ENCODE measurements around the gene TTC7B. TPM values are rescaled to one million over a fixed set of nuclear protein-coding genes. Genes with fewer than 3 reads are reported as not detected.

TTC7B gene
- total RNA-seq, 1 experiment from 2014 or later: 70.6 TPM

GRCh38 chr14:90520326-90520725 lies 295.9 kb downstream of the TTC7B start:
- Histone ChIP-seq H3K27me3 (ENCODE audit: insufficient read depth, low read length) (no peaks in the 10 kb centered on the region), H3K9me2 (ENCODE audit: insufficient read depth) (no peaks in the 10 kb centered on the region), H4K20me1 (ENCODE audit: insufficient read depth) (no peaks in the 10 kb centered on the region), H3K9me3 (ENCODE audit: control insufficient read depth in 1 of 2, insufficient read depth in 1 of 2, low read depth in 1 of 2, low read length in 2 of 2) (no peaks in the 10 kb centered on the region), H3K4me2 (ENCODE audit: low read length) (no peak overlapping the region), H3K4me1 (ENCODE audit: control insufficient read depth in 1 of 2, insufficient read depth in 2 of 2, low read length in 2 of 2) (peaks cover 40 to 51% of the 10 kb centered on the region in 2 experiments), H3K27ac (ENCODE audit: low read depth, low read length) (no peak overlapping the region), H3K4me3 (replicated peaks in 1 of 2; ENCODE audit: low read depth in 1 of 2, low read length in 2 of 2) (no peak overlapping the region), H3K9ac (ENCODE audit: low read length) (no peak overlapping the region), H3K79me2 (ENCODE audit: insufficient read depth, low read length) (no peaks in the 10 kb centered on the region), H3K36me3 (ENCODE audit: control insufficient read depth in 1 of 2, insufficient read depth in 2 of 2, low read length in 2 of 2) (no peaks in the 10 kb centered on the region), H2AFZ (ENCODE audit: low read depth, low read length, poor library complexity, severe bottlenecking) (no peak overlapping the region)
- ChIA-PET CTCF (interaction anchor here (1.3 to 1.5 kb wide), 2 partner anchors 11 to 177 kb away, joined by 5 to 6 read pairs; no protein-coding TSS in a partner anchor), POLR2A (no interaction called here), RAD21 (ENCODE audit: low non-redundant PET in 1 of 2, low total read pairs in 2 of 2, uncharacterized antibody in 2 of 2, unreplicated experiment in 2 of 2) (no interaction called here)
- no TSS peak for BruUV-seq (replicated peaks)
- TF ChIP-seq TCF7L2 (IDR thresholded peaks at IDR 0.05; ENCODE audit: borderline replicate concordance, extremely low read depth, insufficient read depth, insufficient read length) (no peak), ZBTB33 (IDR thresholded peaks at IDR 0.05; ENCODE audit: extremely low read depth, insufficient replicate concordance, low read length) (no peak), ATF3 (IDR thresholded peaks at IDR 0.05) (no peak), EZH2phosphoT487 (IDR thresholded peaks at IDR 0.05; ENCODE audit: borderline replicate concordance) (no peak), RAD21 (IDR thresholded peaks at IDR 0.05; ENCODE audit: low read depth) (no peak), CEBPB (IDR thresholded peaks at IDR 0.05; ENCODE audit: low read depth) (no peak), ZNF274 (IDR thresholded peaks at IDR 0.05; ENCODE audit: low read depth, low read length) (no peak)
- ATAC-seq (no peak), DNase-seq (ENCODE audit: low read depth, low spot score) (no peak)
- intact Hi-C loops (cut with micrococcal nuclease): no loop called here
